Nephron progenitor cell (in vitro differentiated cells): ENCODE data around the gene ERC1.

Experiments
- DNase-seq: peaks from one replicate; pipeline ENCODE4 v3.0.0; 2021
- H3K27ac Mint-ChIP-seq: 2 replicates; pipeline ENCODE4 v1.8.0; 2021; ENCODE audit warnings: mild to moderate bottlenecking, moderate library complexity, mixed read lengths
- H3K27me3 Mint-ChIP-seq: 2 replicates; pipeline ENCODE4 v1.8.0; 2021; ENCODE audit warnings: mild to moderate bottlenecking, low read depth, mixed read lengths; ENCODE audit not compliant: poor library complexity
- H3K36me3 Mint-ChIP-seq: 2 replicates; pipeline ENCODE4 v1.8.0; 2021; ENCODE audit warnings: low read depth, mixed read lengths
- H3K4me1 Mint-ChIP-seq: 2 replicates; pipeline ENCODE4 v1.8.0; 2021; ENCODE audit warnings: mixed read lengths
- H3K4me3 Mint-ChIP-seq: 2 replicates; pipeline ENCODE4 v1.8.0; 2021; ENCODE audit warnings: mild to moderate bottlenecking, moderate library complexity, mixed read lengths
- H3K9me3 Mint-ChIP-seq: 2 replicates; pipeline ENCODE4 v1.8.0; 2021; ENCODE audit warnings: mild to moderate bottlenecking, moderate library complexity, mixed read lengths
- TF ChIP-seq, protein P1 (sequence below): fragments of 200-600 bp; sonication (generic); IDR thresholded peaks from 2 replicates; pipeline ENCODE4 v1.5.0; 2021; ENCODE audit warnings: antibody characterized with exemption

Gene ERC1

DNA sequence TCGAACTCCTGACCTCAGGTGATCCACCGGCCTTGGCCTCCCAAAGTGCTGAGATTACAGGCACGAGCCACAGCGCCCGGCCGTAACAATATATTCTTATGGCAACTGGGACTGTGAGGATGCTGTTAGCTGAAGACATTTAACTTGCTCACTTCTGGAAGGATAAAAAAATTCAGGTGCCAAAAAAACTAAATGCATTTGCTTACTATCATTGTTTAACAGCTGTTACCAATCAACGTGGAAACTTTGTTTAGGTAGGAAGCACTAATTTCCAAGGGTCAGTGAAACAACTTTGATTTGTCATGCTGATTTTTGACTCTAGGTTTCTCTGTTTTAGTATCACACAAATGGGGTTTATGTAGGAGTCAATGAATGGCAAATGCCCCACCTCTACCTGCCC, 297.3 kb downstream of the ERC1 start:
- TF ChIP-seq, protein P1, sequence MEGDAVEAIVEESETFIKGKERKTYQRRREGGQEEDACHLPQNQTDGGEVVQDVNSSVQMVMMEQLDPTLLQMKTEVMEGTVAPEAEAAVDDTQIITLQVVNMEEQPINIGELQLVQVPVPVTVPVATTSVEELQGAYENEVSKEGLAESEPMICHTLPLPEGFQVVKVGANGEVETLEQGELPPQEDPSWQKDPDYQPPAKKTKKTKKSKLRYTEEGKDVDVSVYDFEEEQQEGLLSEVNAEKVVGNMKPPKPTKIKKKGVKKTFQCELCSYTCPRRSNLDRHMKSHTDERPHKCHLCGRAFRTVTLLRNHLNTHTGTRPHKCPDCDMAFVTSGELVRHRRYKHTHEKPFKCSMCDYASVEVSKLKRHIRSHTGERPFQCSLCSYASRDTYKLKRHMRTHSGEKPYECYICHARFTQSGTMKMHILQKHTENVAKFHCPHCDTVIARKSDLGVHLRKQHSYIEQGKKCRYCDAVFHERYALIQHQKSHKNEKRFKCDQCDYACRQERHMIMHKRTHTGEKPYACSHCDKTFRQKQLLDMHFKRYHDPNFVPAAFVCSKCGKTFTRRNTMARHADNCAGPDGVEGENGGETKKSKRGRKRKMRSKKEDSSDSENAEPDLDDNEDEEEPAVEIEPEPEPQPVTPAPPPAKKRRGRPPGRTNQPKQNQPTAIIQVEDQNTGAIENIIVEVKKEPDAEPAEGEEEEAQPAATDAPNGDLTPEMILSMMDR = no peak
- Mint-ChIP-seq H3K9me3 (peaks cover 5% of the 10 kb centered on the region), H3K27me3 (no peaks in the 10 kb centered on the region), H3K4me1 (no peaks in the 10 kb centered on the region), H3K4me3 (no peak overlapping the region), H3K36me3 (peaks cover 56% of the 10 kb centered on the region), H3K27ac (no peak overlapping the region)
- no peak for DNase-seq

DNA sequence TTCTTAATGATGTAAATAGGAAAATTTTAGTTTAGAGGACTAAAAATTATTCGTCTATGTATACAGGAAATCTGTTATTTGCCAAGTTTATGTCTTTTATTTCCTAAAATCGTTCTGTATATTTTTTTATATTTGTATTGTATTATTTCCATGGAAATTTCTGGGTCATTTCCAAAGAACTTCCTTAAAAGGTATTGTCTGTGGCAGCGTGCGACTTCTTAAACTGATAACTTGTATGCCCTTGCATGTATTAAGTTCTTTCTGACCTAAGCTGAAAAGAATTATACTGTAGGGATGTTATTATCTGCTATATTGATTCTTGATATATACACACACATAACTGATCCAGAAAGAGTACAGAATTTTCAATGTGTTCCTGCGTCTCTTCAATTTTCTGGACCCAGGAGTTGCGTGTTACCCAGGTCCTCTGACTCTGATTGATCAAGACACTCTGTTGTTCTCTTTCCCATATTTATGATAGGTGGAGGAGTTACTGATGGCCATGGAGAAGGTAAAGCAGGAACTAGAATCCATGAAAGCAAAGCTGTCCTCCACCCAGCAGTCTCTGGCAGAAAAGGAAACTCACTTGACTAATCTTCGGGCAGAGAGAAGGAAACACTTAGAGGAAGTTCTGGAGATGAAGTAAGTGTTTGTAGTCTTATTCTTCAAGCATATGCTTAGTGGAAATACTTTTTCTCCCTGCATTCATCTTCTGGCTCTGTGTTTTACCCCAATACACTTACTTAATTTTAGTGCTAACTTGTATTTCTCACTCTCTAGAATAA, 298.5 kb downstream of the ERC1 start:
- TF ChIP-seq, protein P1 = no peak
- H3K27ac Mint-ChIP-seq = peak overlapping the region; percentile 46
- H3K27me3 Mint-ChIP-seq = no peaks in the 10 kb centered on the region
- H3K4me1 Mint-ChIP-seq = no peaks in the 10 kb centered on the region
- H3K4me3 Mint-ChIP-seq = no peak overlapping the region
- H3K9me3 Mint-ChIP-seq = no peaks in the 10 kb centered on the region
- peaks cover 54% of the 10 kb centered on the region for H3K36me3 Mint-ChIP-seq
- no peak for DNase-seq

DNA sequence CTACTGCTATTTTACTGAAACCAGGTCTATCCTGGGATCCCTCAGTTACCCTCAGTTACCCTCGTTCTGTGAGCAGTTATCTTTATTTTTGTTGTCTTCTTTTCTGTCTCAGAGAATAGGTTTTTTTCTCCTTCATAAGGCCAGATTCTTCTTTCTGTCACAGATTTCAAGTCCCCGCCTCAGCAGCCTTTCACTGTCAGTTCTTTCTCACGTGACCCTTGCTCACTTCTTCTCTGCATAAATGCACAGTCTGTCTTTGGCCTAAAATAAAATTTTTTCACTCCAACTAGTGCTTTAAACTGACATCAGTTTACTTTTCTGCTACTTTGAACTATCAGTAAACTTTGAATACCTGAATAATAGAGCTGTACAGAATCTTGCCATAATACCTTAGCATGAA, 299.7 kb downstream of the ERC1 start:
- H3K27ac Mint-ChIP-seq = peak overlapping the region; percentile 35
- peaks cover 51% of the 10 kb centered on the region for H3K36me3 Mint-ChIP-seq
- H3K4me1 Mint-ChIP-seq = no peaks in the 10 kb centered on the region
- TF ChIP-seq, protein P1 = no peak
- no peak for DNase-seq
- no peaks in the 10 kb centered on the region for H3K27me3 Mint-ChIP-seq
- no peak overlapping the region for H3K4me3 Mint-ChIP-seq
- peaks cover 2% of the 10 kb centered on the region for H3K9me3 Mint-ChIP-seq

DNA sequence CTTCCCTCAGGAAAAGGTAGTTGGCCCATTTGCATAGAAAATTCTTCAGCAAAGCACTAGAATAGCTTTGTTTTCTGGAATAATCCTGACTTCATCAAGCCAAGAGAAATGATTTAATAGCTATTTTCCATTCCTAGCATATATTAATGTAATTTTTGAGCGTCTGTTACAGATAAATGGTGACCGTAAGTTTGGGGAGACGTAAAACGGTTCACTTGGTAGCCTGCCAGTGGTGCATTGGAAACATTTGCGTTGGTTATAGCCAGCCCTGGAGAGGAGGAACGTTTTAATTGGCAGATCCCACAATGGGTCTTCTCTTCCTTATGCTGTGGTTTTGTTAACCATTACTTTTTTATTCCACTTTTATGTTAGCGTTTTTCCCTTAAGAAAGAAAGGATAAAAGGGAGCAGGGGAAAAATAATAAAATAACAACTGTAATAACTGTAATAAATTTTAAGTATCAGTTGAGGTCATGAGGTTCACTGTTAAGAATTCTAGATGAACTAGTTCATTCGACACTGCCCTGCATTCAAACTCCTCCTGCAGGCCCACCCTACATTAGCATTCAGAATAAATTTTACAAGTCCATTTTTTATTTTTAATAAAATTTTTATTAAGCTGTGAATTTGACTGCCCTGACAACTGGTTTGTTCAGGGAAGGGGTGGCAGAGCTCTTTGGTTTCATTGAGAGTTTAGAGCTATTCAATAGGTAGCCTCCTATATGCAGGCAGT, 300.7 kb downstream of the ERC1 start:
- no peak overlapping the region for H3K27ac Mint-ChIP-seq
- TF ChIP-seq, protein P1 = no peak
- peaks cover 5% of the 10 kb centered on the region for H3K9me3 Mint-ChIP-seq
- no peak for DNase-seq
- no peaks in the 10 kb centered on the region for H3K27me3 Mint-ChIP-seq
- peaks cover 58% of the 10 kb centered on the region for H3K36me3 Mint-ChIP-seq
- no peaks in the 10 kb centered on the region for H3K4me1 Mint-ChIP-seq
- H3K4me3 Mint-ChIP-seq = no peak overlapping the region

DNA sequence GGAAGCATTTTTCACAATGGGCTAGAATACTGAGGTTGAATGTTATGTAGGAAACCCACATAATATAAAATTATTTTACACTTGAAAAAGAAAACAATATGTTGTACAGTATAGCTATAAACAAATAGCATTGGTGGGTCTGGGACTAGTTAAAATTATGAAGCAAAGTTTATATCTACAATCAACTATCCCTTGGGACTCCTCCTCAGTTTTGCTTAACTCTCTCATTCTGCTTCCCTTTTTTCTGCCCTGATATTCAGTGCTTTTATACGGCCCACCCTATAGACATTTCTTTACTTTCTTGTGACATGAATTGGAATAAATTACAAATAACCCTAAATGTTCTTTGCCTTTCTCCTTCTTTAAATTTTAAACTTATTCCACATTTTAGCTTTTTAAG, 302.9 kb downstream of the ERC1 start:
- TF ChIP-seq, protein P1 = no peak
- no peak overlapping the region for H3K27ac Mint-ChIP-seq
- no peak overlapping the region for H3K4me3 Mint-ChIP-seq
- no peak for DNase-seq
- H3K36me3 Mint-ChIP-seq = peaks cover 79% of the 10 kb centered on the region
- no peaks in the 10 kb centered on the region for H3K27me3 Mint-ChIP-seq
- H3K9me3 Mint-ChIP-seq = peaks cover 18% of the 10 kb centered on the region
- H3K4me1 Mint-ChIP-seq = no peaks in the 10 kb centered on the region
